ENCODE measurements around the gene FBXL16.

FBXL16 gene

DNA sequence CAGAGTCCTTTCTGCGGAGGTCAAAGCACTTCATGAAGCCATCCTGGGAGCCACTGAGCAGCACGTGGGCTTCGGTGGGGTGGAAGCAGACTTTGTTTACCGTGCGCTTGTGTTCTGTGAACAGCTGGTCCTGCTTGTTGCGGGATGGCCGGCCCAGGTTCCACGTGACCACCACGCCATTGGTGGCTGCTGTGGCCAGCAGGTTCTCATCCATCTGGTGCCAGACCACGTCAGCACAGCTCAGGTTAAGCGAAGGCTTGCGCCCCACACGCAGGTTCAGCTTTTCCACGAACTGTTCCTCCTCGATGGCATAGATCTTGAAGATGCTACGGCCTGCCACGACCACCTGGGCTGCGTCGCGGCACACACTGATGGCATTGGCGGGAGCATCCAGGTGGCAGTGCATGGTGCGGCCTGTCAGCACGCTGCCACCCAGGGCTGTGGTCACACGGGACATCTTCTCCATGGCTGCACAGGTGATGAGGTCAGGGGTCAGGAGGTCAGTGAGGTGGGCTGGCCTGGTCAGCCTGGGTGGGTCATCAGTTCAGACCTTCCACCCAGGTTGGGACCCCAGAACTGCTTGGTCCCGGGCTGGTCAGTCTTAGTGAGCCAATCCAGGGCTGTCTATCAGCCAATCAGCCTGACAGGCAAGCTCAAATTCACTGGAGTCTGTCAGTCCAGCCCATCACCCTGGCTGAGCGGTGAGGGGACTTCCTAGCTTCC lies 16.3 kb downstream of the FBXL16 start:
- no peak for DNase-seq

- no peak for DNase-seq
Measured at GRCh38 chr16:687499-687898, 18.1 kb downstream of the FBXL16 start.

GRCh38 chr16:686459-687260 lies 18.9 kb downstream of the FBXL16 start:
- no peak for DNase-seq

GRCh38 chr16:685967-686366 lies 19.6 kb downstream of the FBXL16 start:
- DNase-seq = no peak

DNA sequence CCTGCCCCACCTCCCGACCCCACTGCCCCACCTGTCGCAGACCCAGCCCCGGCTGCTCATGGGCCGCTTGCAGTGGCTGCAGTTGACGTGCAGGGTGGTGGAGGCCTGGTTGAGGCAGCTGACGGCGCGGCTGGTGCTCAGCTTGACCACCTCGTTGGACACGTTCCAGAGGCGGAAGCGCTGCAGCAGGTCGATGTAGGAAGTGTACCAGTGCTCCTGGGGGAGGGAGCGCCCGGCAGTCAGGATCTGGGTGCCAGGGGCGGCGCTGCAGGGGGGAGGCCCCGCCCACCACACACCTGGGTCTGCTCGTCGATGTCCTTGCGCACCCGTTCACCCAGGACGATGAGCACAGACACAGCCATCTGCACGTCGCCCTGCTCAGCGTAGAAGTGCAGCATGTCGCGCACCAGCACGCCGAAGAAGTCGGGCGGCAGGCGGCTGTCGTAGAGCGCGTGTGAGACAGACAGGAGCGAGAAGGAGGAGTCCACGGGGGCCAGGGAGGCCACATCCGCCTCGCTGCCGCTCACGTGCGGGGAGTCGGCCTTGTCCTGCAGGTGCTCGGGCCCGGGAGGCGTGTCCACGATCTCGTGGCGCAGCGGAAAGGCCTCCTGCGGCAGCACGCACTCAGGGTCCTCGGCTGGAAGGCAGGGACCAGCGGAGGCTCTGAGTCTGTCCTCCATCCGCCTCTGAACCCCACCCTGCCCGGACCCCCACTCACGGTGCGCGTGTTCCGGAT lies 20.5 kb downstream of the FBXL16 start:
- DNase-seq = no peak

DNA sequence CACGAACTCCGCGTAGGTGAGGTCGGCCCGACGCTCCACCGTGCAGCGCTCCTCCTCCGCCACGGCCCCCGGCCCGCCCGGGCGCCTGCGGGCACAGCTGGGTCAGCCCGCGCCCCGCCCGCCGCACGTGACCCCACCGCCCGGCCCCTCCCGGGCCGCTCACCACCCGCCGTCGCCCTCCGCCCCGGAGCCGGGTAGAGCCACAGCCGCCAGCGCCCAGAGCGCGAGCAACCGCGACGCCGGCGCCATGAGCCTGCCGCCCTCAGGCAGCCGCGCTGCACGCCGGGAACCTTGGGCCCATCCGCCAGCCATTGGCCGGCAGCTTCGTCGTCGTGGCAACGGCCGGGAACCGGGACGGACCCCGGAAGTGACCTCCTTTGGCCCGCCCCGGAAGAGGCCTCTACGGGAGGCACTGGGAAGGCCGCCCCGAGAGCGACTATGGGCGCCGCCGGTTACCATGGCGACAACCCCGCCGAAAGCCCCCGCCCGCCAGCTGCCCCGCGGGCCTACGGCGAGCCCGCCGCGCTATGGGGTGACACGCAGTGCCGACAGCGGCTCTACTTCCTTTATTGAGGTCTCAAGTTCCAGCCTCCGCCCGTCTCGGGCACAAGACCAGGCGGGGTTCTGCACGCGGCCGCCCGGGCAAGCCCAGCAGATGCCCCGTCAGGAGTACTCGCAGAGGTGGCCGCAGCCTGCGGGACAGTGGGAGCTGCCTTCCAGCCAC lies 21.4 kb downstream of the FBXL16 start, which contains the start of gene JMJD8:
TSS of gene JMJD8 (minus strand) at position 264 of the 724 bp plus-strand sequence. CDS start at position 249, 15 bp downstream.
- DNase-seq = peak; percentile 98

GRCh38 chr16:683396-684070 lies 22.1 kb downstream of the FBXL16 start:
- no peak for DNase-seq

DNA sequence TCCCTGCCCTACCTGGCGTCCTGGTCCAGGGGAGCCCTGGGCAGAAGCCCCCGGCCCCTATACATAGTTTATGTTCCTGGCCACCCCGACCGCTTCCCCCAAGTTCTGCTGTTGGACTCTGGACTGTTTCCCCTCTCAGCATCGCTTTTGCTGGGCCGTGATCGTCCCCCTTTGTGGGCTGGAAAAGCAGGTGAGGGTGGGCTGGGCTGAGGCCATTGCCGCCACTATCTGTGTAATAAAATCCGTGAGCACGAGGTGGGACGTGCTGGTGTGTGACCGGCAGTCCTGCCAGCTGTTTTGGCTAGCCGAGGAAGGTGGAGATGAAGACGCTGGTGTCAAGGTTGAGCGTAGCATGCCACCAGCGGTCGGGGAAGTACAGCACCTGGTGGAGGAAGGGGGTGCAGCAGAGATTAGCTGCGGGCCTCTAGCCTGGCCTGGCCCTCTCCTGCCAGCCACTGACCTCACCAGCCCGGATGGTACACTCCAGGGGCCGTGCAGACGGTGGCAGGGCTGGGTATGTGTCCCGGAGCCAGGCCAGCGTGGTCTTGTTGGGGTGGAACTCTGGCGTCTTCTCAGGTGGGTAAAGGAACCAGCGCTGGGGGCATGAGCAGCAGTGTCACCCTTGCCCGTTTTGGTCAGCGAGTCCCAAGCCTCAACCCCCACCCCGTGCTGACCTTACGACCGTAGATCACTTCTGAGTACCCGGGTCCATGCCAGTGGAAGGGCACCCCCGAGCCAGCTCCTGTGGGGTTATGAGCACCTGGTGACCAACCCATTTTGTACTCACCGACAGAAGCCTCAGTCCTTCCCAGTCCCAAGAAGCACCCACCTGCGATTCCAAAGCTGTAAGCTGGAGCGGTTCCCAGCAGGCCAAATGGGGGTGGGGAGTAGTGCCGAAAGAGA lies 22.9 kb downstream of the FBXL16 start:
- DNase-seq = no peak

DNA sequence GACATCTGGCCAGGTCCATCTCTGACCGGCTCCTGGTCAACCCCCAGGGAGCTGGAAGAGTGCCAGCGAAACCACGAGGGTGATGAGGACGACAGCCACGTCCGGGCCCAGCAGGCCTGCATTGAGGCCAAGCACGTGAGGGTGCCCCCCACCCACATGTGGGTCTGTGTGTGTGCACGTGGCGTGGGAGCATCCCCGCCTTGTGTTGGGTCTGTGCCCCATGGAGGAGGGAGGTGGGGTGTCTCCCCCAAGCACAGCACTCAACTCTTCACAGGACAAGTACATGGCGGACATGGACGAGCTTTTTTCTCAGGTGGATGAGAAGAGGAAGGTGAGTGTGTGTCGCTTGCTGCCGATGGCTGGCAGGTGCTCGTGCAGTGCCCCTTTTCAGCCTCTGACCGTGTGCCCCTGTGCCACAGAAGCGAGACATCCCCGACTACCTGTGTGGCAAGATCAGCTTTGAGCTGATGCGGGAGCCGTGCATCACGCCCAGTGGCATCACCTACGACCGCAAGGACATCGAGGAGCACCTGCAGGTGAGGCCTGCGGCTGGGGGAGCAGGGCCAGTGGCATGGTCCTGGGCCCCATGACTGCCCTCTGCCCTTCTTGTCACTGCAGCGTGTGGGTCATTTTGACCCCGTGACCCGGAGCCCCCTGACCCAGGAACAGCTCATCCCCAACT lies 23.7 kb downstream of the FBXL16 start:
- no peak for DNase-seq

DNA sequence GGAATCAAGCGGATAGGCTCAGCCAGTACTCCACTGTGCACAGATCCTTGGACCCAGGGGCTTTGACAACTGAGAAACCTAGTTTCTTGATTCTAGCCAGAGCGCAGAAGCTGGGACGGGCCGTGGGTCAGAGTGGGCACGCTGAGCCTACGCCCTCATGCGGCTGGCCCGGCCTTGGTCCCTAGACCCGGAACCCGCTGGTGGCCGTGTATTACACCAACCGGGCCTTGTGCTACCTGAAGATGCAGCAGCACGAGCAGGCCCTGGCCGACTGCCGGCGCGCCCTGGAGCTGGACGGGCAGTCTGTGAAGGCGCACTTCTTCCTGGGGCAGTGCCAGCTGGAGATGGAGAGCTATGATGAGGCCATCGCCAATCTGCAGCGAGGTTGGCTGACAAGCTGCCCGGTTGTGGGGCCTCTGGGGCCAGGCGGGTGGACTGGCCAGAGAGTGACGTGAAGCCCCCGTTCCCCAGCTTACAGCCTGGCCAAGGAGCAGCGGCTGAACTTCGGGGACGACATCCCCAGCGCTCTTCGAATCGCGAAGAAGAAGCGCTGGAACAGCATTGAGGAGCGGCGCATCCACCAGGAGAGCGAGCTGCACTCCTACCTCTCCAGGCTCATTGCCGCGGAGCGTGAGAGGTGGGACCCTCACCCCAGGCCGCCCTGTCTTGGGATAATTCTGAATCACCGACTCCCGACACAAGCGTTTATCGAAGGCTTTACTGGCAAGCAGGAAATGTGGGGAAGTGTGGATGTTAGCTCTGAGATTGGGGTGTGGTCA lies 24.4 kb downstream of the FBXL16 start:
- DNase-seq = peak; percentile 39

GRCh38 chr16:680625-680945 lies 25.0 kb downstream of the FBXL16 start:
- DNase-seq = no peak

- peak; percentile 94 for DNase-seq
Measured at GRCh38 chr16:679814-680624, 25.6 kb downstream of the FBXL16 start, which contains the start of gene STUB1. Gene STUB1 (plus strand): TSS chr16:680410. CDS start chr16:680526, 116 bp downstream.

DNA sequence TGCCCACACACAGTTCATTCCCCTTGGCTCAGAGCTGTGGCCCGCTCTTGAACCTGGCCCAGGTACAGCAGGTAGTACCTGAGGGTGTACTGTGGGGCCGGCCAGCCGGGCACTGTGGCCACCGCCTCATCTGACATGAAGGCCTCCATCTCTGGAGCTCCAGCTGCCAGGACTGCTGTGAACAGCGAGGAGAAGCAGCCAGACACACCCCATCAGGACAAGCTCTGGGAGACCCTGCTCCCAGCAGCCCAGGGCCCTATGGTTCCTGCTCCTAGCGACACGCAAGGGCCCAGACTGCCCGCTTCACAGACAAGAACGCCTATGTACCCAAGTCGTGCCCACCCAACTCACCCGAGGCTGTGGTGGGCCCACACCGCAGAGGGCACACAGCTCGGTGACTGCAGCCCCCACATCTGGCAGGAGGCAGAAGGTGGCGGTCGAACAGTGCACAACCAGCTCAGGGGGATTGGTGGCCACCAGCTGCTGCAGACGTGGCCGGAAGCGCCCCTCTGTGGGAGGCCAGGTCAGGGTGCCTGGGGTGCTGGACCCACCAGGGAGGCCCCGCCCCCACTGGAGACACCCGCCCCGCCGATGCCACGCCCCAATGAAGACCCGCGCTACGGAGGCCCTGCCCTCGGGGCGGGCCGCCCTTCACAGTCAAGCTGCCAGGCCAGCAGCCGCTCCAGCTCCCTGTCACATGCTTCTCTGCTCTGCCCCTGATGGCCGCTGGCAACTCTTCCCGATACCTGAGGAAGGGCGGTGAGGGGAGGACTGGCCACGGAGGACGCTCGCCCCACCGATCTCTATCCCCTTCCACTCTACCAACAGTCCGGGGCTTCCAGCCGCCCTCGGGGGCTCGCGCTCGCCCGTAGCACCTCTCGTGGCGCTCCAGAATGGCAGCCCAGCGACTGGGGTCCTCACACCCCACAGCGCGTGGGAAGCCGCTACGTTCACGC lies 26.5 kb downstream of the FBXL16 start:
- peak; percentile 67 for DNase-seq

DNA sequence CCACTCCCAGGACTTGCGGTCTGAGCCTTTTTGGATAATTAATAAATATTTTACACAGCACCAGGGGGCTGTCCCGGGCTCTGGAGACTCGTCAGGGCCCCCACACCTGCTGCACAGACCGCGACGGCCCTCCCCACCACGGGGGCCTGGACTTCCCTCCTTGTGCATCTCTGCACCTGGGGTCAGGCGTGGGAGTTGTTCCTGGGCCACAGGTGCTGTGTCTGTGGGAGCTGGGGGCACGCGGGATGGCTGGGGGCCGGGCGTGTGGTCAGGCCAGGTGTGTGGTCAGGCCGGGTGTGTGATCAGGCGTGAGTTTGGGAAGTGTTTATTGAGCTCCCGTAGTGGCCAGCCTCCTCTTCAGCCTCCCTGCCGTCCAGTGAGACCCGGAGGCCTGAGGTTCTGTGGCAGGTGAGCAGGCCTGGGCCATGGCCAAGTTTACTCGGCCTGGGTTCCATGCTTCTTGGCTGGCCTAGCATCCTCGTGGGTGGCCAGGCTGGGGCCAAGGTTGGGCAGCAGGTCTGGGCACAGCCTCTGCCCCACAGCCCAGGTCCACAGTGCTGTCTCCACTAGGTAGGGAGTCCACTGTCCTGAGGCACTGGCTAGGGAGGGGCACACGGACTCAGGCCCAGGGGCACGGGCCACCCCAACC lies 27.3 kb downstream of the FBXL16 start:
- DNase-seq = no peak

GRCh38 chr16:677316-678190 lies 28.0 kb downstream of the FBXL16 start:
- DNase-seq = no peak

DNA sequence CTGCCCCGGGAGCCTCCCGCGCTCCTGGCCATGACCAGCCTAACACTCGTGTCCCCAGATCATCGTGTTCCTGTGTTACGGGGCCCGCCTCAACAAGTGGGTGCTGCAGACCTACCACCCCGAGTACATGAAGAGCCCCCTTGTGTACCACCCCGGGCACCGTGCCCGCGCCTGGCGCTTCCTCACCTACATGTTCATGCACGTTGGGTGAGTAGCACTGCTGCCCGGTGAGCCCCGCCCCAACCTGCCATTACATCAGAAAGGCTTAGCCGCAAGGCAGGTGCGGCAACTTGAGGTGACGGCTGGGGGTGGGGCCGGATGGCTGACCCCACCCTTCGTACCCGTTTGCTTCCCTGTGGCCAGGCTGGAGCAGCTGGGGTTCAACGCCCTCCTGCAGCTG lies 28.7 kb downstream of the FBXL16 start:
- DNase-seq = no peak
